Limb (tissue), 2 donors: ENCODE measurements around the gene COG1.
A peak's percentile ranks its signal among the peaks of the same experiment; 100 is the strongest.

Source experiments
- DNase-seq, 2 donors: peaks; one replicate each; pipeline ENCODE4 v3.0.0-alpha.2; 2016; ENCODE audit errors: extremely low spot score in 2 of 2

Gene COG1

GRCh38 chr17:73226556-73227172, 33.8 kb downstream of the COG1 start:
- DNase-seq = no peak

GRCh38 chr17:73227379-73227778, 34.5 kb downstream of the COG1 start:
- DNase-seq = no peak

DNA sequence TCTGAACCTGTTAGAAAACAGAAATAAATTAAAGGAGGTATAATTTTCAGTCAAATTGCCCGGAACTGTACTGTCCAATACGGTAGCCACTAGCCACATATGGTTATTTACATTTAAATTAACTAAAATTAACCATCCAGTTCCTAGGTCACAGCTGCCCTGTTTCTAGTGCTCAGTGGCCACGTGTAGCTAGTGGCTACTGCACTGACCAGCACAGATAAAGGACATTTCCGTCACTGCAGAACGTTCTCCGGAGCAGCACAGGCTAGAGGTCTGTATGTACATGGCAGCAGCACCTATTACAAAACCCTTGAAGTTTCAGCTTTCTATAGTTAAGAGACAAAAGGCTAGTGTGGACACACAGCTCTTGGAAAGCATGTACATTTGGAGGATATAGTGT, 35.1 kb downstream of the COG1 start:
- DNase-seq = no peak

GRCh38 chr17:73228748-73229236, 35.9 kb downstream of the COG1 start:
- DNase-seq = peak in 1 of 2 donors; percentile 21

GRCh38 chr17:73230088-73230487, 37.2 kb downstream of the COG1 start:
- DNase-seq = no peak

DNA sequence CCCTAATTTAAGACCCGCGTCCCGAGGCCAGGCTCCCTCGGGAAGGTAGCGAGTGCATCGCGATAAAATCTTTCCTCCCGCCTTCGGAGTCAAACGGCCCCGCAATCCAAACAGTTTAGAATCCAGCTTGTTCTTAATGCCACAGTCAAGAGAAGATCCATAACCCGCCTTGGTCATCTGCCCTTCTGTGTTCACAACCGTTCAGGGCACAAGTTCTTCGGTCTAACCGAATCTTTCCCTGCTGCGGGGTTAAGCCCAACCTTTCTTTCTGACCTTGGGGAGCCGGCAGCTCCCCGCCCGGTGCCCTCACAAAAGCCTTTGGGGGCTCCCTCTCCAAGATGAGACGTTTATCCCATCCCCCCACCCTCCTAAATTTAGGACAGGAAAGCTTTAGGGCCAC, 38.5 kb downstream of the COG1 start:
- peak in 1 of 2 donors; percentile 53 for DNase-seq

GRCh38 chr17:73231841-73232586, 39.2 kb downstream of the COG1 start:
- peak; percentile 96 to 99 for DNase-seq

DNA sequence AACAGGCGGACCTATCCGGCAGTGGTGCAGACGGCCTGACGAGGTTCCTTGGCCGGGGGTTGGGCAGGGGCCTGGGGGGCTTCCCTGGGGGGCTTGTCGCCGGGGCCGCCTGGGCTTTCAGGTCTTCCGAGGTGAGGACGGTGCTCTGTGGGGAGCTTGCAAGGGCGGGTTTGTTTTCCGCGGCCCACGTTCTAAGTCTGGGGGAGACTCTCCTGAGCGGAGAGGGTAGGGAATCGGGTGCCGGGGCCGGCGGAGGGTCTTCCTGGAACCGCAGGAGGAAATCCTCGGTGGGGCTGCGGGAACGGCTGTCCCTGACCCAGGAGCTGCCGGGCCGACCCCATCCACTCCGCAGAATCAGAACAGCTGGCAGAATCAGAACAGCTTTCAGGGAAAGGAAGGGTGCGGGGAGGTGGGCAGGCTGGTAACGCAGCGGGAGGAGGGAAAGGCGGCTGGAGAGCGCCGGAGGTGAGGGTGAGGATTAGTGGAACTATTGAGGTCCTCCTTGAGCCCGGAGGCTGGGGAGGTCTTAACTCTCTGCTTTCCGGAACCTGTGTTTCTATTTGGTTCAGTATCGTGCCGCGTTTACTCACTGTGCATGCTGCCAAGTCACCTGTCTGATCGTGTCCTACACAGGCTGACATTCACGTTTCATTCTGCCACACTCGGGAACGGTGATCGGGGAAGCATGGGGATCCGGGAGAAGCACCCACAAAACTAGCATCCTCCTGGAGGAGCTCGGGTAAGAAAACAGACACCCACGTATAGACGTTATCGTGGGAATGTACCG, 39.9 kb downstream of the COG1 start:
- no peak for DNase-seq

DNA sequence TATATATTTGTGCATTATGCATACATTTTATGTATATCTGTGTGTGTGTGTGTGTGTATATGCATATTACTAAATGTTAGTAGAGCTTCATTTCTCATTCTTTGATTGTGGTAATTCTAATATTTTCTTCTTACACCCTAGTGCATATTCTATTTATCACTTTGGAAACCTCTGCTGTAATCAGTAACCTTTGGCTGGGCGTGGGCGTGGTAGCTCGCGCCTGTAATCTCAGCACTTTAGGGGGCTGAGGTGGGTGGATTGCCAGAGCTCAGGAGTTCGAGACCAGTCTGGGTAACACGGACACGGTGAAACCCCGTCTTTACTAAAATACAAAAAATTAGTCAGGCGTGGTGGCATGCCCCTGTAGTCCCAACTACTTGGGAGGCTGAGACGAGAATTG, 41.9 kb downstream of the COG1 start:
- DNase-seq = no peak

DNA sequence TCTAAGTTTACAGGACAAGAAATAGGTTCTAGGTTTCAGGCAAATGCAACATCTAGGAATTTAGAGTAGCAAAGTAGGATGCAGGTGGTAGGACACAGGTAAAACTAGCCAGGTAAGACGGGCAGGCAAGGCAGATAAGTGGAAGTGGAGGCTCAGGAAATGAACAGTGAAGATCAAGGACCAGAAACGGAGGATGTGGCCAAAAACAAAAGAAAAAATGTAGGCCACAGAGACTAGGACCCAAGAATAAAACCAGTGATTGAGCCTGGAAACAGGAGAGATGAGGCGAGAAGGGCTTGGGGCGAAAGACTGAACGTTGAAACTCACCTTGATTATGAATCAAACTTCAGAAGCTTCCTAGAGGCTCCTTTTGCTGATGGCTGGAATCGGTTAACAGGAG, 44.9 kb downstream of the COG1 start:
- DNase-seq = no peak

DNA sequence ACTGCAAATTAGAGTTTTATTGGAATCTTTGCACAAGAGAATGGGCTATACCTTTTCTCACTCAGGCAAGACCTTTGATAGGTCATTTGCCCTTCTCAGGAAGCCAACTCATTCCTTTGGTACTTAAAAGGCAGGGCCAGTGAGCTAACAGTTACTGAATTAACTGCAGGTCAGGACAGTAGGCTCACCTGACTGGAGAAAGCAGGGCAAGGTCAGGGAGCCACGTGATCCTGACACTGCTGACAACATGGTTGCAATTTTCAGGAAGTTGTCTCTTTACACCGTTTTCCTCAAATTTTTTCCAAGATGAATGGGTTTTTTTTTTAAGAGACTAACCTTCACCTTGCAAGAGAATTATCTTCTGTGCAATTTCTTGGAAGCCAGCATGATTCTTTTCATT, 47.7 kb downstream of the COG1 start:
- no peak for DNase-seq

DNA sequence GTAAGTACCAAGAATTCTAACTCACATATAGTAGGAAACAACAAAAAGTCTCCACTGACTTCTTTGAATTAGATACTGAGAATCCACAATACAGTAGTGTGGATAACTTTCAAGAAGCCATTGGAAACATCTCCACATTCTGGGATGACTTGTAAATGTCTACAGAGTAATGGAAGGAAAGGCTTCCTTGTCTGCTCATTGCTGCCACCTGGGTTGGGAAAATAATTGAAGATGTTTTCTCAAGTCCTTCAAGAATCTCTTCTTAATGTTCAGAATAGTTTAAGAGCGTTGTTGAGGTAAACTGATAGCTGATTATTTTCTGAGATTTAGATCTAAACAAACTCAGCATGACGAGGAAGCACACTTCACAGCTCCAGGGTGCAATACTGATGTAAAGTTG, 54.9 kb downstream of the COG1 start:
- DNase-seq = no peak

GRCh38 chr17:73248532-73248931, 55.7 kb downstream of the COG1 start:
- DNase-seq = no peak

GRCh38 chr17:73249700-73250099, 56.8 kb downstream of the COG1 start:
- DNase-seq = no peak

DNA sequence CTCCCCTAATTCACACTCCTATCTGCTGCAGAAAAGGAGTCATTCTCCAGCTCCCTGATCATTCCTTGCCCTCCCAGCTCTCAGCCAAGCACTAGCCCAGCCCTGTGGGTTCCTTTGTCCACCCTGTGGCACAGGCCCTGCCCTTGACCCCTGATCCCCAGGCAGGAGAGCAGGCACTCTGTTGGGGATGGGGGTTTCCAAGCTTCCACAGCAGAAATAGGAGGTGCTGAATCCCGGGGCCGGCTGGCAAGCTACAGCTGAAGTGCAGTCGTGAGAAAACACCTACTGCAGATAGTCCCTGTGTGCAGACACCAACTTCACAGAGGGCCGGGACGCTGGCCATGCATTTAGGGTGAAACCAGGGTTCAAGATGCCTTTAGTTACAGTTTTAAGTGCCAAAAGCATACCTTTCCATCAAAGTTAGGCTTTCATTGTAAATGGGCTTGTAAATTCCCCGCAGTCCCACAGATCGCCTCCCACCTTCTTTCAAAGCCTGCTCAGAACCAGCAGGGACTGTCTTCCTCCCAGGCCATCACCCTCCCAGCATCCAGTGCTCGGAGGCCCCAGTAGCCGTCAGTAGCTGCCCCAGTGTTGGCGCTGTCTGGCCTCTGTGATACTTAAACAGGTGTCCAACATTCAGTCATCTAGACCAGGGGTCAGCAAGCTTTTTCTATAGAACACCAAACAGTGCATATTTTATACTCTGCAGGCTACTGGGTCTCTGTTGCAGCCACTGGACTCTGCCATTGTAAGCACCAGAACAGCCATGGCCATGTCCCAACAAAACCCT, 58.2 kb downstream of the COG1 start:
- no peak for DNase-seq

DNA sequence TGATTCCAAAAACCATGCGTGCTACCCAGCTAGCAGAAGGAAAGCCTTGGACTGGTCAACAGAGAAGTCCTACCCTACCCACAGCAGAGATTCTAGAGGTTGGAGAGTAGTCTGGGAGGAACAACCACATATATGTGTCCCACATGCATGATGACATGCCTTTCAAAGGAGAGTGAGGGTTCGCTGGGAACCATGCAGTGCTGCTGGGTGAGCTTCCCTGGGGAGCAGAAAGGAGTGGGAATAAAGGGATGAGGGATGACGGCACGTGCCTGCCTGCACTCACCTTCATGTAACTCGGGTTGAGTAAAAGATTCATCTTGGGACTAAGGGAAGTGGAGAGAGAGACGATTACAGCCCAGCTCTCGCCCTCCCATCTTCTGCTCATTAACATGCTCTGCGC, 59.0 kb downstream of the COG1 start:
- no peak for DNase-seq

DNA sequence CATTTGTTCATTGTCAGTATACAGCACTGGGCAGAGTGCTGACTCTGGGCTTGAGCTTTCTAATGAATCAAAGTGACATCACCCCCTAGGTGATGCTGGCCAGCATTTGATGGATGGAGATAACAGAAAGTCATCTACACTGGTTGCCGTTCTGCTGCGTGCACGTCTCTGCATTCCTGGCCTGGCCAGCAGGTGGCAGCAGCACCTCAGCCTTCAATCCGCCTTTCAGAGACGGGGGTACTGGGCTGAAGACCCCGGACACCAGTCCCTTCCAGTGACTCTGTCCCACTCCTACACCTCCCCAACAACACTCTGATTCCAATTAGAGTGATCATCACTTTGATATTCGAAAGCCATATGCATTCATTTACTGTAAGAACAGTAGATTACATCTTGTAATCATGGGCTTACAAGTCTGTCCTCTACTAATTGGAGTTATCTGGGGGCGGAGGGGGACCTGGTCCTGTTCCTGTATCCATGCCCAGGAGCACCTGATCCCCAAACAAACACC, 62.9 kb downstream of the COG1 start:
- DNase-seq = peak in 1 of 2 donors; percentile 83

DNA sequence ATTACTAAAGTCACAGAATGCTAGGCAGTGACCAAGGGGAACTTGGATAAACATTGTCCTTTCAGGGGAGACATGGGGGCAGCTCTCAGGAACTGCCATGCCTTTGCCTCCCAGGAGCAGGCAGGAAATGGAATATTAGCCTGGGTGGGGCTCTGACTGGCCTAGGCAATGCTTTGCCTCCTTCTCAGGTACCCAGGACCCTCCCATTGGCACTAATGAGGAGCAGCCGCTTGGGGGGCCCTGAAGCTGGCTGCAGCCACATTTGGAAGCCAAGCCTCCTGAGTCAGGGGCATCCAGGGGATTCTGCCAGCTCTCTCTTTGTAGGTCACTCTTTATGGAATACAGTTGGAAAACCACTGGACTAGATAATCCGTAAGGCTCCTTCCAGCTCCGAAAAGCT, 63.4 kb downstream of the COG1 start:
- DNase-seq = no peak

- no peak for DNase-seq
These were observed 64.7 kb downstream of the COG1 start for GRCh38 chr17:73257516-73257915.
